Activated T-helper 2 cell treated with anti-CD3 and anti-CD28 coated beads, Interferon-gamma antibody, Interleukin-2, Interleukin-4, amounts not matched to agents 10 μg/mL and 5 μg/mL and 100 μg/mL, durations not matched to agents 14 hours and 24 hours and 36 hours (primary cell): ENCODE measurements around the gene SH3PXD2A. TPM values are rescaled to one million over a fixed set of nuclear protein-coding genes. Genes with fewer than 3 reads are reported as not detected.

Experiments
- DNase-seq: peaks from one replicate; pipeline ENCODE4 v3.0.0; 2021; ENCODE audit warnings: low spot score
- H3K27ac Mint-ChIP-seq: one replicate; pipeline ENCODE4 v1.8.0; 2021; ENCODE audit warnings: mixed read lengths
- H3K27me3 Mint-ChIP-seq: one replicate; pipeline ENCODE4 v1.8.0; 2021; ENCODE audit warnings: low read depth, mixed read lengths
- H3K36me3 Mint-ChIP-seq: one replicate; pipeline ENCODE4 v1.8.0; 2021; ENCODE audit warnings: low read depth, mixed read lengths
- H3K4me1 Mint-ChIP-seq: one replicate; pipeline ENCODE4 v1.8.0; 2021; ENCODE audit warnings: low read depth, mixed read lengths
- H3K4me3 Mint-ChIP-seq: one replicate; pipeline ENCODE4 v1.8.0; 2021; ENCODE audit warnings: low read depth, mild to moderate bottlenecking, moderate library complexity, mixed read lengths
- H3K9me3 Mint-ChIP-seq: one replicate; pipeline ENCODE4 v1.8.0; 2021; ENCODE audit warnings: mixed read lengths
- intact Hi-C: fragments of 100-400 bp; cut with micrococcal nuclease; formaldehyde crosslinking; loops from one replicate; pipeline ENCODE4 v1.15.1; 2023
- total RNA-seq: library from RNA; stranded (reverse); gene quantifications from 2 replicates; pipeline ENCODE4 v1.2.3, GENCODE V29; 2022

Gene SH3PXD2A
- total RNA-seq, 1 donor from 2014 or later: 8.6 TPM

GRCh38 chr10:103545771-103546281 is 309.6 kb downstream of the SH3PXD2A start:
- intact Hi-C loops: no loop called here

GRCh38 chr10:103545366-103545765 is 310.0 kb downstream of the SH3PXD2A start:
- Mint-ChIP-seq H3K9me3 (no peaks in the 10 kb centered on the region), H3K36me3 (no peaks in the 10 kb centered on the region), H3K4me1 (peaks cover 15% of the 10 kb centered on the region), H3K4me3 (no peak overlapping the region), H3K27ac (no peak overlapping the region), H3K27me3 (peaks cover 11% of the 10 kb centered on the region)
- intact Hi-C loops: no loop called here
- DNase-seq: no peak

More at GRCh38 chr10:103545771-103546281, 309.6 kb downstream of the SH3PXD2A start:
- DNase-seq: no peak
- Mint-ChIP-seq H3K4me3 (no peak overlapping the region), H3K27me3 (peaks cover 10% of the 10 kb centered on the region), H3K4me1 (peaks cover 15% of the 10 kb centered on the region), H3K9me3 (no peaks in the 10 kb centered on the region), H3K36me3 (no peaks in the 10 kb centered on the region), H3K27ac (no peak overlapping the region)

GRCh38 chr10:103544657-103545310 is 310.6 kb downstream of the SH3PXD2A start:
- peaks cover 15% of the 10 kb centered on the region for H3K4me1 Mint-ChIP-seq
- peaks cover 12% of the 10 kb centered on the region for H3K27me3 Mint-ChIP-seq
- H3K9me3 Mint-ChIP-seq: no peaks in the 10 kb centered on the region
- no peaks in the 10 kb centered on the region for H3K36me3 Mint-ChIP-seq
- intact Hi-C loops: no loop called here
- DNase-seq: no peak
- no peak overlapping the region for H3K27ac Mint-ChIP-seq
- H3K4me3 Mint-ChIP-seq: no peak overlapping the region

Other genes with a start within 250 kb of the SH3PXD2A start
- gene STN1, start 62.6 kb upstream of the SH3PXD2A start, total RNA-seq: 21.7 and 25.1 TPM in 2 replicates
- gene SLK, start 111.6 kb upstream of the SH3PXD2A start, total RNA-seq: 25.2 and 26.7 TPM in 2 replicates
- not detected in 2 replicates for gene COL17A1, start 230.3 kb upstream of the SH3PXD2A start, total RNA-seq